HG02852 (cell line): ENCODE measurements around the gene KNTC1.
"Not testable (repeated sequence)": the region's sequence is repeated elsewhere in the genome, so short reads cannot be mapped to it uniquely, and the experiment has no call there.

Experiments used
- ATAC-seq: cut with Tn5 transposase; IDR thresholded peaks from one replicate; pipeline ENCODE4 v1.9.1; 2021; ENCODE audit warnings: mild to moderate bottlenecking, moderate library complexity; ENCODE audit not compliant: unreplicated experiment

The KNTC1 gene

GRCh38 chr12:122505419-122506051 is 21.5 kb upstream of the KNTC1 start:
- no peak for ATAC-seq

GRCh38 chr12:122506393-122506938 is 20.6 kb upstream of the KNTC1 start:
- no peak for ATAC-seq

GRCh38 chr12:122508163-122508562 is 18.9 kb upstream of the KNTC1 start:
- no peak for ATAC-seq

- ATAC-seq: not testable (repeated sequence)
These were observed 14.0 kb upstream of the KNTC1 start for GRCh38 chr12:122513028-122513427.

- no peak for ATAC-seq
These were observed 13.4 kb upstream of the KNTC1 start for GRCh38 chr12:122513660-122514059.

GRCh38 chr12:122515275-122515674 is 11.8 kb upstream of the KNTC1 start:
- no peak for ATAC-seq

GRCh38 chr12:122516544-122517361 is 10.3 kb upstream of the KNTC1 start:
- no peak for ATAC-seq

GRCh38 chr12:122517877-122518276 is 9.2 kb upstream of the KNTC1 start:
- ATAC-seq: no peak

- no peak for ATAC-seq
These were observed 8.1 kb upstream of the KNTC1 start for GRCh38 chr12:122518908-122519307.

GRCh38 chr12:122519418-122519817 is 7.6 kb upstream of the KNTC1 start:
- ATAC-seq: no peak

- no peak for ATAC-seq
These were observed 6.4 kb upstream of the KNTC1 start for GRCh38 chr12:122520676-122521075.

- no peak for ATAC-seq
These were observed 3.8 kb upstream of the KNTC1 start for GRCh38 chr12:122523280-122523679.

GRCh38 chr12:122523846-122524718 is 3.0 kb upstream of the KNTC1 start:
- ATAC-seq: no peak

- ATAC-seq: no peak
These were observed 462 bp downstream of the KNTC1 start for GRCh38 chr12:122527478-122527944.

- ATAC-seq: no peak
These were observed 1.5 kb downstream of the KNTC1 start for GRCh38 chr12:122528582-122528981.

- no peak for ATAC-seq
These were observed 1.9 kb downstream of the KNTC1 start for GRCh38 chr12:122528992-122529391.

- no peak for ATAC-seq
These were observed 6.8 kb downstream of the KNTC1 start for GRCh38 chr12:122533856-122534255.

GRCh38 chr12:122537021-122537420 is 10.0 kb downstream of the KNTC1 start:
- no peak for ATAC-seq

- ATAC-seq: no peak
These were observed 11.4 kb downstream of the KNTC1 start for GRCh38 chr12:122538496-122538895.

GRCh38 chr12:122544537-122544936 is 17.5 kb downstream of the KNTC1 start:
- no peak for ATAC-seq

GRCh38 chr12:122545855-122546254 is 18.8 kb downstream of the KNTC1 start:
- ATAC-seq: no peak
